CD14-positive monocyte (primary cell): ENCODE data around the gene RPL23. TPM values are rescaled to one million over a fixed set of nuclear protein-coding genes. Genes with fewer than 3 reads are reported as not detected.

Experiments
- DNase-seq, 3 donors: peaks; one replicate each; pipeline ENCODE4 v3.0.0-alpha.2; 2011 to 2022
- H2AFZ ChIP-seq: 2 replicates; pipeline ENCODE4 v1.6.0; 2012; ENCODE audit warnings: mild to moderate bottlenecking, low read depth, low read length, inconsistent platforms; ENCODE audit not compliant: insufficient read depth, poor library complexity, severe bottlenecking
- H3K27ac ChIP-seq, 2 donors: 1 replicate in 1 of 2; 2 replicates in 1 of 2; pipeline ENCODE4 v1.5.1; 2012 to 2013; ENCODE audit warnings: low read length in 2 of 2, control low read depth in 1 of 2, inconsistent platforms in 1 of 2, low read depth in 1 of 2, mild to moderate bottlenecking in 1 of 2
- H3K27me3 ChIP-seq, 2 donors: one replicate each; pipeline versions ENCODE4 v1.6.0 to v1.6.1; 2011 to 2013; ENCODE audit warnings: low read length in 2 of 2; ENCODE audit not compliant: control insufficient read depth in 2 of 2, insufficient read depth in 2 of 2
- H3K36me3 ChIP-seq, 2 donors: replicated peaks in 1 of 2; 1 replicate in 1 of 2; 2 replicates in 1 of 2; pipeline versions ENCODE4 v1.5.1 to v1.6.1; 2012 to 2013; ENCODE audit warnings: low read length in 2 of 2, control low read depth in 1 of 2, inconsistent platforms in 1 of 2, mild to moderate bottlenecking in 1 of 2; ENCODE audit not compliant: insufficient read depth in 2 of 2, control insufficient read depth in 1 of 2
- H3K4me1 ChIP-seq, 2 donors: 1 replicate in 1 of 2; 2 replicates in 1 of 2; pipeline versions ENCODE4 v1.5.1 to v1.6.1; 2012 to 2013; ENCODE audit warnings: low read length in 2 of 2, control low read depth in 1 of 2, inconsistent platforms in 1 of 2, mild to moderate bottlenecking in 1 of 2, moderate library complexity in 1 of 2; ENCODE audit not compliant: insufficient read depth in 2 of 2, control insufficient read depth in 1 of 2
- H3K4me2 ChIP-seq: replicated peaks from 2 replicates; pipeline ENCODE3; 2012; ENCODE audit warnings: low read length, moderate library complexity, mild to moderate bottlenecking; ENCODE audit not compliant: poor library complexity, severe bottlenecking; ENCODE audit errors: extremely low read depth
- H3K4me3 ChIP-seq, 3 experiments: fragments of 200-600 bp in 1 of 3; sonication (generic) in 1 of 3; replicated peaks in 1 of 3; 1 replicate in 2 of 3; 2 replicates in 1 of 3; pipeline ENCODE4 v1.5.1; 2011 to 2013; ENCODE audit warnings: low read length in 3 of 3, mild to moderate bottlenecking in 3 of 3, control low read depth in 2 of 3, low read depth in 2 of 3, inconsistent platforms in 1 of 3, moderate library complexity in 1 of 3
- H3K79me2 ChIP-seq: 2 replicates; pipeline ENCODE4 v1.6.0; 2012; ENCODE audit warnings: mild to moderate bottlenecking, control low read depth, inconsistent platforms, low read length, moderate library complexity; ENCODE audit not compliant: insufficient read depth
- H3K9ac ChIP-seq: 2 replicates; pipeline ENCODE4 v1.6.0; 2017; ENCODE audit warnings: low read length, mild to moderate bottlenecking; ENCODE audit not compliant: insufficient read depth, poor library complexity, severe bottlenecking
- H3K9me3 ChIP-seq, 2 donors: replicated peaks in 1 of 2; 1 replicate in 1 of 2; 2 replicates in 1 of 2; pipeline versions ENCODE4 v1.5.1 to v1.6.1; 2012 to 2013; ENCODE audit warnings: low read length in 2 of 2, control low read depth in 1 of 2; ENCODE audit not compliant: control insufficient read depth in 1 of 2, insufficient read depth in 1 of 2
- H4K20me1 ChIP-seq: 2 replicates; pipeline ENCODE4 v1.6.0; 2012; ENCODE audit warnings: mild to moderate bottlenecking, low read length, control low read depth, moderate library complexity; ENCODE audit not compliant: insufficient read depth
- H3K27ac Mint-ChIP-seq, 7 donors: one replicate each; pipeline ENCODE4 v1.8.0; 2020; ENCODE audit warnings: mild to moderate bottlenecking in 7 of 7, mixed read lengths in 7 of 7, moderate library complexity in 6 of 7, inconsistent platforms in 2 of 7
- H3K27me3 Mint-ChIP-seq, 3 donors: one replicate each; pipeline ENCODE4 v1.8.0; 2021 to 2022; ENCODE audit warnings: low read depth in 3 of 3, mild to moderate bottlenecking in 3 of 3, mixed read lengths in 3 of 3, moderate library complexity in 3 of 3, inconsistent platforms in 1 of 3
- H3K36me3 Mint-ChIP-seq, 2 donors: one replicate each; pipeline ENCODE4 v1.8.0; 2020; ENCODE audit warnings: mixed read lengths in 2 of 2, inconsistent platforms in 1 of 2, mild to moderate bottlenecking in 1 of 2
- H3K4me1 Mint-ChIP-seq: one replicate; pipeline ENCODE4 v1.8.0; 2020; ENCODE audit warnings: mild to moderate bottlenecking, mixed read lengths
- H3K4me3 Mint-ChIP-seq, 2 donors: one replicate each; pipeline ENCODE4 v1.8.0; 2020; ENCODE audit warnings: mild to moderate bottlenecking in 2 of 2, mixed read lengths in 2 of 2, moderate library complexity in 1 of 2
- H3K9me3 Mint-ChIP-seq, 7 donors: one replicate each; pipeline ENCODE4 v1.8.0; 2020 to 2022; ENCODE audit warnings: mixed read lengths in 7 of 7, mild to moderate bottlenecking in 6 of 7, moderate library complexity in 6 of 7, inconsistent platforms in 2 of 7
- CTCF ChIP-seq: fragments of 200-600 bp; IDR thresholded peaks from one replicate; pipeline ENCODE4 v1.8.0; 2022; ENCODE audit warnings: antibody characterized with exemption, mild to moderate bottlenecking
- WGBS: methylation state at CpG from one replicate; pipeline ENCODE4 v1.1.5; 2013; ENCODE audit warnings: missing lambda C conversion rate; ENCODE audit not compliant: insufficient coverage; 5-methylcytosine and 5-hydroxymethylcytosine counted together
- intact Hi-C, 2 donors: fragments of 100-400 bp; cut with micrococcal nuclease; formaldehyde crosslinking; loops; one replicate each; pipeline versions ENCODE4 v1.15.0 to v1.15.1; 2023
- polyA plus RNA-seq, 3 donors: library from polyadenylated mRNA; depleted of rRNA in 1 of 3; unstranded in 2 of 3; stranded (reverse) in 1 of 3; fragments of 300-500 nt in 2 of 3; fragments of >200 nt in 1 of 3; fragmentation: Illumina TruSeq in 2 of 3; gene quantifications; 1 replicate in 2 of 3; 2 replicates in 1 of 3; pipeline ENCODE4 v1.2.3, GENCODE V29; 2012 to 2021

Gene RPL23
- polyA plus RNA-seq, 3 donors = 561 to 1,701 (median 618) TPM

DNA sequence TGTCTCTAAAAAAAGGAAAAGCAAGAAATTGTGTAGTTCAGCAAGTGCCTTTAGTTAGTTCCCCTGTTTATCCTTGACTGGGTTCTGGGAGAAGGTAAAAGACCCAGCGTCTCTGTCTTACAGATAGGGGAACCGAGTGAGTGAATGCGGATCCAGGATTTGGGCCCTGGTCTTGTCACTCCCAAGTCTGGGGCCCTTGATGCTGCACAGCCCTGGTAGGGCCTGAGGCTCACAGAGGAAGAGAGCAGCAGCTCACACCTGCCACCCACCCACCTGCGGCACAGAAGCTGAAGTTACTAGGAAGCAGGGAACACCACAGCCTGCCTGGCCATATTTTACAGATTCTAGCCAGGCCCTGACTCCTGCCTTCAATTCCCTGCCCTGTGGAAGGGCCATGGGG is 38.6 kb upstream of the RPL23 start:
- no peak overlapping the region for H3K4me3 ChIP-seq
- H3K4me2 ChIP-seq = no peak overlapping the region
- H3K79me2 ChIP-seq = peaks cover 75% of the 10 kb centered on the region
- peaks cover 0 to 1% (median 0%) of the 10 kb centered on the region in 3 donors for H3K27me3 Mint-ChIP-seq
- peaks cover 5 to 20% of the 10 kb centered on the region in 2 donors for H3K4me1 ChIP-seq
- 93% methylated on average over 3 of the region's 4 CpGs for WGBS
- no peaks in the 10 kb centered on the region for H3K9me3 ChIP-seq
- H3K9me3 Mint-ChIP-seq = no peaks in the 10 kb centered on the region
- H2AFZ ChIP-seq = no peak overlapping the region
- no peak for DNase-seq
- H3K9ac ChIP-seq = no peak overlapping the region
- peaks cover 24% of the 10 kb centered on the region for H3K4me1 Mint-ChIP-seq
- H3K27me3 ChIP-seq = no peaks in the 10 kb centered on the region
- peaks cover 99% of the 10 kb centered on the region for H4K20me1 ChIP-seq
- peaks cover 63 to 92% of the 10 kb centered on the region in 2 donors for H3K36me3 Mint-ChIP-seq
- intact Hi-C loops = no loop called here
- H3K27ac ChIP-seq = peak overlapping the region in 1 of 2 donors; percentile 14
- peaks cover 85 to 99% of the 10 kb centered on the region in 2 donors for H3K36me3 ChIP-seq
- no peak for TF ChIP-seq CTCF
- H3K27ac Mint-ChIP-seq = peak overlapping the region in 2 of 7 donors; percentile 13 to 42
- no peak overlapping the region for H3K4me3 Mint-ChIP-seq

DNA sequence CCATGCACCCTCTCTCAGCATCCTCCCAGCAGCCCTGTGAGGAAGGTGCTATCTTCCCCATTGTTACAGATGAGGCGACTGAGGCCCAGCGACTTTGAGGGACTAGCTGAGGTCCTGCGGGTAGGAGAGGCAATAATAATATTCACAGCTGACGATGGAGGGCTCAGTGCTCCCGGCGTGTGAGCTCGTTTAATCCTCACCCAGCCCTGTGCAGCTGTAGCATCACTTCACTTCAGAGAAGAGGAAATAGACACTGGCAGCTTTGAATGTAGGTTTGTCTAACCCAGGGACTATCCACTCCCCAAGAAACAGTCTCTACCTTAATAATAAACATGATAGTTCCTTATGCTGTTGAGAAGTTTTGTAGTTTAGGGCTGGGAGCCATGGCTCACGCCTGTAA is 37.9 kb upstream of the RPL23 start:
- 100% methylated on average over 1 of the region's 8 CpGs for WGBS

More for the DNA sequence above, 37.9 kb upstream of the RPL23 start:
- Histone ChIP-seq H3K27ac (no peak overlapping the region), H2AFZ (no peak overlapping the region), H3K4me2 (no peak overlapping the region), H4K20me1 (peaks cover 99% of the 10 kb centered on the region), H3K4me1 (peaks cover 0 to 14% of the 10 kb centered on the region in 2 donors), H3K9me3 (no peaks in the 10 kb centered on the region), H3K4me3 (no peak overlapping the region), H3K36me3 (peaks cover 85 to 99% of the 10 kb centered on the region in 2 donors), H3K9ac (no peak overlapping the region), H3K27me3 (no peaks in the 10 kb centered on the region), H3K79me2 (peaks cover 75% of the 10 kb centered on the region)
- peaks cover 63 to 93% of the 10 kb centered on the region in 2 donors for H3K36me3 Mint-ChIP-seq
- no peak for TF ChIP-seq CTCF
- peaks cover 0 to 1% (median 0%) of the 10 kb centered on the region in 3 donors for H3K27me3 Mint-ChIP-seq
- no peaks in the 10 kb centered on the region for H3K9me3 Mint-ChIP-seq
- intact Hi-C loops = no loop called here
- peak overlapping the region in 2 of 7 donors; percentile 35 to 42 for H3K27ac Mint-ChIP-seq
- no peak for DNase-seq
- peaks cover 17% of the 10 kb centered on the region for H3K4me1 Mint-ChIP-seq
- H3K4me3 Mint-ChIP-seq = no peak overlapping the region
